ENCODE measurements around the gene ATP11A.

DNA sequence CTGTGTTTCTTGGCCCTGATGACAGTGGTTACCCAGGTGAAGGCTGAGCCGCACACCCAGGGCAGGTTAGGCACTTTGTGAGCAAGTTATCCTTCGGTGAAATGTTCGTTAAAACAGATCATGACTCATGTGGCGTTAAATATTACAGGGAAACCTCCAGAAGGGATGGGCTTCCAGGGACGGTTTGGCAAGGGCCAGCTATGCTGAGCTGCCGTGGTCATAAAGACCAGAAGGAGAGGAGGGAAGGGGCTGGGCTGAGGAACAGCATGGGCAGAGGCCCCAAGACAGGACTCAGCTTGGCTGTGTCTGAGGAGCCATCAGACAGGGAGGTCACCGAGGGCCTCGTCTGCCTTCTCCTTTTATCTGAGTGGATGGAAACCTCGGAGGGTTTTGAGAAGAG is 47.5 kb downstream of the ATP11A start:
- TF ChIP-seq POLR2AphosphoS5 (IDR thresholded peaks at IDR 0.05; ENCODE audit: low read depth, low read length), result no peak
- TF ChIP-seq, protein P1, sequence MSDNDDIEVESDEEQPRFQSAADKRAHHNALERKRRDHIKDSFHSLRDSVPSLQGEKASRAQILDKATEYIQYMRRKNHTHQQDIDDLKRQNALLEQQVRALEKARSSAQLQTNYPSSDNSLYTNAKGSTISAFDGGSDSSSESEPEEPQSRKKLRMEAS (IDR thresholded peaks at IDR 0.05), result no peak
- TF ChIP-seq, protein P2, sequence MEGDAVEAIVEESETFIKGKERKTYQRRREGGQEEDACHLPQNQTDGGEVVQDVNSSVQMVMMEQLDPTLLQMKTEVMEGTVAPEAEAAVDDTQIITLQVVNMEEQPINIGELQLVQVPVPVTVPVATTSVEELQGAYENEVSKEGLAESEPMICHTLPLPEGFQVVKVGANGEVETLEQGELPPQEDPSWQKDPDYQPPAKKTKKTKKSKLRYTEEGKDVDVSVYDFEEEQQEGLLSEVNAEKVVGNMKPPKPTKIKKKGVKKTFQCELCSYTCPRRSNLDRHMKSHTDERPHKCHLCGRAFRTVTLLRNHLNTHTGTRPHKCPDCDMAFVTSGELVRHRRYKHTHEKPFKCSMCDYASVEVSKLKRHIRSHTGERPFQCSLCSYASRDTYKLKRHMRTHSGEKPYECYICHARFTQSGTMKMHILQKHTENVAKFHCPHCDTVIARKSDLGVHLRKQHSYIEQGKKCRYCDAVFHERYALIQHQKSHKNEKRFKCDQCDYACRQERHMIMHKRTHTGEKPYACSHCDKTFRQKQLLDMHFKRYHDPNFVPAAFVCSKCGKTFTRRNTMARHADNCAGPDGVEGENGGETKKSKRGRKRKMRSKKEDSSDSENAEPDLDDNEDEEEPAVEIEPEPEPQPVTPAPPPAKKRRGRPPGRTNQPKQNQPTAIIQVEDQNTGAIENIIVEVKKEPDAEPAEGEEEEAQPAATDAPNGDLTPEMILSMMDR (IDR thresholded peaks at IDR 0.05 in 2 of 3, conservative IDR thresholded peaks at IDR 0.05 in 1 of 3; ENCODE audit: borderline replicate concordance in 1 of 3, insufficient read depth in 1 of 3, low read depth in 2 of 3, low read length in 2 of 3), result no peak
- TF ChIP-seq FOSL1 (IDR thresholded peaks at IDR 0.05; ENCODE audit: low read depth), result no peak
- TF ChIP-seq, protein P3, sequence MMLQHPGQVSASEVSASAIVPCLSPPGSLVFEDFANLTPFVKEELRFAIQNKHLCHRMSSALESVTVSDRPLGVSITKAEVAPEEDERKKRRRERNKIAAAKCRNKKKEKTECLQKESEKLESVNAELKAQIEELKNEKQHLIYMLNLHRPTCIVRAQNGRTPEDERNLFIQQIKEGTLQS (IDR thresholded peaks at IDR 0.05), result no peak
- TF ChIP-seq SIN3A (IDR thresholded peaks at IDR 0.05; ENCODE audit: low read depth), result no peak
- no peak for TF ChIP-seq EGR1 (IDR thresholded peaks at IDR 0.05; ENCODE audit: low read depth)
- TF ChIP-seq, protein P4, sequence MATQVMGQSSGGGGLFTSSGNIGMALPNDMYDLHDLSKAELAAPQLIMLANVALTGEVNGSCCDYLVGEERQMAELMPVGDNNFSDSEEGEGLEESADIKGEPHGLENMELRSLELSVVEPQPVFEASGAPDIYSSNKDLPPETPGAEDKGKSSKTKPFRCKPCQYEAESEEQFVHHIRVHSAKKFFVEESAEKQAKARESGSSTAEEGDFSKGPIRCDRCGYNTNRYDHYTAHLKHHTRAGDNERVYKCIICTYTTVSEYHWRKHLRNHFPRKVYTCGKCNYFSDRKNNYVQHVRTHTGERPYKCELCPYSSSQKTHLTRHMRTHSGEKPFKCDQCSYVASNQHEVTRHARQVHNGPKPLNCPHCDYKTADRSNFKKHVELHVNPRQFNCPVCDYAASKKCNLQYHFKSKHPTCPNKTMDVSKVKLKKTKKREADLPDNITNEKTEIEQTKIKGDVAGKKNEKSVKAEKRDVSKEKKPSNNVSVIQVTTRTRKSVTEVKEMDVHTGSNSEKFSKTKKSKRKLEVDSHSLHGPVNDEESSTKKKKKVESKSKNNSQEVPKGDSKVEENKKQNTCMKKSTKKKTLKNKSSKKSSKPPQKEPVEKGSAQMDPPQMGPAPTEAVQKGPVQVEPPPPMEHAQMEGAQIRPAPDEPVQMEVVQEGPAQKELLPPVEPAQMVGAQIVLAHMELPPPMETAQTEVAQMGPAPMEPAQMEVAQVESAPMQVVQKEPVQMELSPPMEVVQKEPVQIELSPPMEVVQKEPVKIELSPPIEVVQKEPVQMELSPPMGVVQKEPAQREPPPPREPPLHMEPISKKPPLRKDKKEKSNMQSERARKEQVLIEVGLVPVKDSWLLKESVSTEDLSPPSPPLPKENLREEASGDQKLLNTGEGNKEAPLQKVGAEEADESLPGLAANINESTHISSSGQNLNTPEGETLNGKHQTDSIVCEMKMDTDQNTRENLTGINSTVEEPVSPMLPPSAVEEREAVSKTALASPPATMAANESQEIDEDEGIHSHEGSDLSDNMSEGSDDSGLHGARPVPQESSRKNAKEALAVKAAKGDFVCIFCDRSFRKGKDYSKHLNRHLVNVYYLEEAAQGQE (IDR thresholded peaks at IDR 0.05; ENCODE audit: low read depth), result no peak
- no peak for TF ChIP-seq POLR2A (IDR thresholded peaks at IDR 0.05; ENCODE audit: borderline replicate concordance, extremely low read depth, insufficient read depth, insufficient read length)
- TF ChIP-seq, protein P5, sequence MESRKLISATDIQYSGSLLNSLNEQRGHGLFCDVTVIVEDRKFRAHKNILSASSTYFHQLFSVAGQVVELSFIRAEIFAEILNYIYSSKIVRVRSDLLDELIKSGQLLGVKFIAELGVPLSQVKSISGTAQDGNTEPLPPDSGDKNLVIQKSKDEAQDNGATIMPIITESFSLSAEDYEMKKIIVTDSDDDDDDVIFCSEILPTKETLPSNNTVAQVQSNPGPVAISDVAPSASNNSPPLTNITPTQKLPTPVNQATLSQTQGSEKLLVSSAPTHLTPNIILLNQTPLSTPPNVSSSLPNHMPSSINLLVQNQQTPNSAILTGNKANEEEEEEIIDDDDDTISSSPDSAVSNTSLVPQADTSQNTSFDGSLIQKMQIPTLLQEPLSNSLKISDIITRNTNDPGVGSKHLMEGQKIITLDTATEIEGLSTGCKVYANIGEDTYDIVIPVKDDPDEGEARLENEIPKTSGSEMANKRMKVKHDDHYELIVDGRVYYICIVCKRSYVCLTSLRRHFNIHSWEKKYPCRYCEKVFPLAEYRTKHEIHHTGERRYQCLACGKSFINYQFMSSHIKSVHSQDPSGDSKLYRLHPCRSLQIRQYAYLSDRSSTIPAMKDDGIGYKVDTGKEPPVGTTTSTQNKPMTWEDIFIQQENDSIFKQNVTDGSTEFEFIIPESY (IDR thresholded peaks at IDR 0.05; ENCODE audit: extremely low read depth, insufficient replicate concordance, low read length), result no peak
- TF ChIP-seq CEBPB (IDR thresholded peaks at IDR 0.05; ENCODE audit: low read depth), result no peak
- no peak for TF ChIP-seq SP1 (IDR thresholded peaks at IDR 0.05; ENCODE audit: low read depth)

Measured in HCT116 (cell line).